GM11168 (cell line): Measurements from ENCODE around the gene ADAD2.

Experiments used
- in situ Hi-C: fragments of 300-500 bp; cut with MboI; formaldehyde crosslinking; loops from one replicate; pipeline ENCODE4 v1.12.0; 2022; ENCODE audit warnings: low sequenced_read_pairs; ENCODE audit not compliant: unreplicated experiment

Gene ADAD2

GRCh38 chr16:84176192-84177053 is 14.5 kb upstream of the ADAD2 start:
- in situ Hi-C loops, result loop anchor here (5.0 to 25.0 kb wide), 2 partner anchors 89 to 214 kb away; partner anchors contain the start of genes NECAB2 and OSGIN1

GRCh38 chr16:84177741-84178073 is 13.2 kb upstream of the ADAD2 start:
- in situ Hi-C loops, result loop anchor here (5.0 to 25.0 kb wide), 2 partner anchors 90 to 215 kb away; partner anchors contain the start of genes NECAB2 and OSGIN1

GRCh38 chr16:84178146-84178765 is 12.7 kb upstream of the ADAD2 start:
- in situ Hi-C loops, result loop anchor here (5.0 to 25.0 kb wide), 2 partner anchors 91 to 216 kb away; partner anchors contain the start of genes NECAB2 and OSGIN1

- in situ Hi-C loops, result loop anchor here (5.0 to 25.0 kb wide), 2 partner anchors 92 to 217 kb away; partner anchors contain the start of genes NECAB2 and OSGIN1
Observed at GRCh38 chr16:84178892-84179611, 11.9 kb upstream of the ADAD2 start.

- in situ Hi-C loops, result loop anchor here (5.0 to 25.0 kb wide), 2 partner anchors 92 to 217 kb away; partner anchors contain the start of genes NECAB2 and OSGIN1
Observed at GRCh38 chr16:84179612-84180320, 11.2 kb upstream of the ADAD2 start.

- in situ Hi-C loops, result loop anchor here (25.0 kb wide), 1 partner anchor 218 kb away; the partner anchor contains the start of genes NECAB2 and OSGIN1
Observed at GRCh38 chr16:84180519-84181140, 10.3 kb upstream of the ADAD2 start.

GRCh38 chr16:84181144-84181915 is 9.6 kb upstream of the ADAD2 start:
- in situ Hi-C loops, result loop anchor here (25.0 kb wide), 1 partner anchor 219 kb away; the partner anchor contains the start of genes NECAB2 and OSGIN1

GRCh38 chr16:84182104-84182503 is 8.9 kb upstream of the ADAD2 start:
- in situ Hi-C loops, result loop anchor here (25.0 kb wide), 1 partner anchor 220 kb away; the partner anchor contains the start of genes NECAB2 and OSGIN1

- in situ Hi-C loops, result loop anchor here (25.0 kb wide), 1 partner anchor 221 kb away; the partner anchor contains the start of genes NECAB2 and OSGIN1
Observed at GRCh38 chr16:84182680-84183571, 8.0 kb upstream of the ADAD2 start.

GRCh38 chr16:84183572-84183875 is 7.4 kb upstream of the ADAD2 start:
- in situ Hi-C loops, result loop anchor here (25.0 kb wide), 1 partner anchor 221 kb away; the partner anchor contains the start of genes NECAB2 and OSGIN1

GRCh38 chr16:84183911-84184591 is 6.9 kb upstream of the ADAD2 start:
- in situ Hi-C loops, result loop anchor here (25.0 kb wide), 1 partner anchor 222 kb away; the partner anchor contains the start of genes NECAB2 and OSGIN1

- in situ Hi-C loops, result loop anchor here (25.0 kb wide), 1 partner anchor 222 kb away; the partner anchor contains the start of genes NECAB2 and OSGIN1
Observed at GRCh38 chr16:84184775-84185174, 6.2 kb upstream of the ADAD2 start.

GRCh38 chr16:84186685-84187437 is 4.1 kb upstream of the ADAD2 start, which contains the start of gene TAF1C:
TSS of gene TAF1C (minus strand) at chr16:84187057. CDS start at chr16:84184988, 2,069 bp downstream.
- in situ Hi-C loops, result loop anchor here (25.0 kb wide), 1 partner anchor 225 kb away; the partner anchor contains the start of genes NECAB2 and OSGIN1

- in situ Hi-C loops, result loop anchor here (25.0 kb wide), 1 partner anchor 229 kb away; the partner anchor contains the start of genes NECAB2 and OSGIN1
Observed at GRCh38 chr16:84191466-84191865, 509 bp downstream of the ADAD2 start.

GRCh38 chr16:84193480-84193879 is 2.5 kb downstream of the ADAD2 start:
- in situ Hi-C loops, result loop anchor here (25.0 kb wide), 1 partner anchor 231 kb away; the partner anchor contains the start of genes NECAB2 and OSGIN1
